NCI-H1048 (cell line): ENCODE measurements around the gene UPB1.

Experiments used
- DNase-seq: peaks from one replicate; lab custom pipeline; 2025; lab: John Stamatoyannopoulos, UW

The UPB1 gene

GRCh38 chr22:24494528-24495364, at the start of gene UPB1:
Gene UPB1, plus strand, starts transcription at chr22:24495332. Its CDS starts 72 bp downstream, at chr22:24495404.
- no peak for DNase-seq

GRCh38 chr22:24445481-24446259, 49.5 kb upstream of the UPB1 start:
- no peak for DNase-seq

GRCh38 chr22:24446260-24446611, 48.9 kb upstream of the UPB1 start:
- no peak for DNase-seq

- DNase-seq = no peak
These were observed 44.5 kb upstream of the UPB1 start for GRCh38 chr22:24450610-24451009.

- no peak for DNase-seq
These were observed 44.0 kb upstream of the UPB1 start for GRCh38 chr22:24451162-24451561.

GRCh38 chr22:24453853-24454252, 41.3 kb upstream of the UPB1 start:
- no peak for DNase-seq

- DNase-seq = no peak
These were observed 40.1 kb upstream of the UPB1 start for GRCh38 chr22:24455039-24455438.

GRCh38 chr22:24455751-24456426, 39.2 kb upstream of the UPB1 start:
- DNase-seq = no peak

GRCh38 chr22:24457894-24458420, 37.2 kb upstream of the UPB1 start:
- no peak for DNase-seq

- no peak for DNase-seq
These were observed 35.2 kb upstream of the UPB1 start for GRCh38 chr22:24459911-24460310.

GRCh38 chr22:24460418-24461089, 34.6 kb upstream of the UPB1 start:
- DNase-seq = no peak

- DNase-seq = no peak
These were observed 31.9 kb upstream of the UPB1 start for GRCh38 chr22:24463071-24463760.

GRCh38 chr22:24465566-24465965, 29.6 kb upstream of the UPB1 start:
- no peak for DNase-seq

- DNase-seq = no peak
These were observed 29.2 kb upstream of the UPB1 start for GRCh38 chr22:24465975-24466374.

GRCh38 chr22:24466716-24467328, 28.3 kb upstream of the UPB1 start:
- no peak for DNase-seq

GRCh38 chr22:24467340-24467739, 27.8 kb upstream of the UPB1 start:
- DNase-seq = no peak

- no peak for DNase-seq
These were observed 23.6 kb upstream of the UPB1 start for GRCh38 chr22:24471570-24471969.

GRCh38 chr22:24473284-24473683, 21.8 kb upstream of the UPB1 start:
- no peak for DNase-seq

GRCh38 chr22:24474221-24474620, 20.9 kb upstream of the UPB1 start:
- DNase-seq = no peak

GRCh38 chr22:24474649-24475255, 20.4 kb upstream of the UPB1 start:
- DNase-seq = no peak
